Aorta (tissue), 4 donors: ENCODE data around the gene DMPK. TPM values are rescaled to one million over a fixed set of nuclear protein-coding genes. Genes with fewer than 3 reads are reported as not detected.

Source experiments
- polyA plus RNA-seq, 2 donors: library from polyadenylated mRNA; stranded (reverse); fragments of 200-250 nt; gene quantifications; one replicate each; pipeline ENCODE4 v1.2.3, GENCODE V29; 2013
- total RNA-seq, 2 donors: library from RNA; stranded (reverse); fragmentation: NEBNext Ultra II Directional; extraction: Animal tissue kit (Norgen Biotek cat#: 25700); gene quantifications; one replicate each; pipeline ENCODE4 v1.2.1, GENCODE V29; 2021
- donor health status: healthy with polysubstance abuse.
- donor health status: Bipolar disorder and iron deficiency.
- donor health status: DM: no; HTN: no; CAD: no.
- donor health status: DM: yes; HTN: yes; CAD: no.

DMPK gene
- total and polyA plus RNA-seq, 4 donors = 139 to 408 (median 185) TPM

Other genes with a start within 250 kb of the DMPK start
- gene OPA3, start 197.7 kb downstream of the DMPK start, total RNA-seq = 1 to 10 TPM; 8.6 to 8.8 TPM
- 1 to 10 TPM; 2.0 to 2.8 TPM for gene OPA3, start 197.7 kb downstream of the DMPK start, polyA plus RNA-seq
- gene GPR4, start 180.3 kb downstream of the DMPK start, total RNA-seq = 10 to 100 TPM; 10.6 to 10.9 TPM
- gene GPR4, start 180.3 kb downstream of the DMPK start, polyA plus RNA-seq = 1 to 10 TPM in 1 of 2 donors, under 1 TPM in 1; 0.63 to 1.2 TPM
- 10 to 100 TPM; 42.4 to 52.9 TPM for gene EML2, start 143.1 kb downstream of the DMPK start, total RNA-seq
- gene EML2, start 143.1 kb downstream of the DMPK start, polyA plus RNA-seq = 10 to 100 TPM; 21.7 to 48.1 TPM
- 1 to 10 TPM in 1 of 2 donors, under 1 TPM in 1; 0.45 to 2.4 TPM for gene GIPR, start 114.3 kb downstream of the DMPK start, total RNA-seq
- gene GIPR, start 114.3 kb downstream of the DMPK start, polyA plus RNA-seq = not detected
- 100 to 1,000 TPM; 203 to 206 TPM for gene SNRPD2, start 90.5 kb downstream of the DMPK start, total RNA-seq
- gene SNRPD2, start 90.5 kb downstream of the DMPK start, polyA plus RNA-seq = 100 to 1,000 TPM; 319 to 345 TPM
- 1 to 10 TPM; 5.3 to 5.4 TPM for gene QPCTL, start 89.8 kb downstream of the DMPK start, total RNA-seq
- 10 to 100 TPM in 1 of 2 donors, 1 to 10 TPM in 1; 1.9 to 11.1 TPM for gene QPCTL, start 89.8 kb downstream of the DMPK start, polyA plus RNA-seq
- gene FBXO46, start 51.6 kb downstream of the DMPK start, total RNA-seq = 10 to 100 TPM; 12.7 to 15.5 TPM
- gene FBXO46, start 51.6 kb downstream of the DMPK start, polyA plus RNA-seq = 1 to 10 TPM; 1.9 to 5.1 TPM
- not detected for gene MEIOSIN, start 49.1 kb downstream of the DMPK start, total RNA-seq
- not detected for gene MEIOSIN, start 49.1 kb downstream of the DMPK start, polyA plus RNA-seq
- gene SIX5, start 13.2 kb downstream of the DMPK start, total RNA-seq = 10 to 100 TPM; 17.8 to 27.3 TPM
- 10 to 100 TPM in 1 of 2 donors, 1 to 10 TPM in 1; 8.1 to 34.4 TPM for gene SIX5, start 13.2 kb downstream of the DMPK start, polyA plus RNA-seq
- gene DMWD, start 10.4 kb upstream of the DMPK start, total RNA-seq = 10 to 100 TPM; 70.7 TPM
- 10 to 100 TPM; 20.9 to 62.2 TPM for gene DMWD, start 10.4 kb upstream of the DMPK start, polyA plus RNA-seq
- under 1 TPM; 0.15 to 0.23 TPM for gene RSPH6A, start 32.8 kb upstream of the DMPK start, total RNA-seq
- not detected for gene RSPH6A, start 32.8 kb upstream of the DMPK start, polyA plus RNA-seq
- gene SYMPK, start 80.7 kb upstream of the DMPK start, total RNA-seq = 10 to 100 TPM; 49.8 to 52.0 TPM
- gene SYMPK, start 80.7 kb upstream of the DMPK start, polyA plus RNA-seq = 10 to 100 TPM; 22.4 to 98.6 TPM
- gene FOXA3, start 81.8 kb upstream of the DMPK start, total RNA-seq = under 1 TPM in 1 of 2 donors, not detected in 1; 0.23 TPM
- 1 to 10 TPM in 1 of 2 donors, not detected in 1; 3.6 TPM for gene FOXA3, start 81.8 kb upstream of the DMPK start, polyA plus RNA-seq
- 10 to 100 TPM; 15.6 to 17.7 TPM for gene IRF2BP1, start 103.7 kb upstream of the DMPK start, total RNA-seq
- gene IRF2BP1, start 103.7 kb upstream of the DMPK start, polyA plus RNA-seq = 10 to 100 TPM in 1 of 2 donors, 1 to 10 TPM in 1; 4.1 to 13.3 TPM
- gene MYPOP, start 120.1 kb upstream of the DMPK start, total RNA-seq = 1 to 10 TPM; 5.6 to 7.3 TPM
- 1 to 10 TPM; 4.9 to 8.3 TPM for gene MYPOP, start 120.1 kb upstream of the DMPK start, polyA plus RNA-seq
- gene NANOS2, start 132.3 kb upstream of the DMPK start, total RNA-seq = not detected
- not detected for gene NANOS2, start 132.3 kb upstream of the DMPK start, polyA plus RNA-seq
- gene NOVA2, start 191.4 kb upstream of the DMPK start, total RNA-seq = 10 to 100 TPM in 1 of 2 donors, 1 to 10 TPM in 1; 8.1 to 18.2 TPM
- gene NOVA2, start 191.4 kb upstream of the DMPK start, polyA plus RNA-seq = under 1 TPM in 1 of 2 donors, not detected in 1; 0.13 TPM
- gene CCDC61, start 213.0 kb upstream of the DMPK start, total RNA-seq = 10 to 100 TPM; 11.7 to 24.0 TPM
- 10 to 100 TPM in 1 of 2 donors, under 1 TPM in 1; 0.50 to 19.4 TPM for gene CCDC61, start 213.0 kb upstream of the DMPK start, polyA plus RNA-seq
- gene PGLYRP1, start 240.6 kb upstream of the DMPK start, total RNA-seq = 1 to 10 TPM in 1 of 2 donors, not detected in 1; 1.4 TPM
- 1 to 10 TPM in 1 of 2 donors, not detected in 1; 1.9 TPM for gene PGLYRP1, start 240.6 kb upstream of the DMPK start, polyA plus RNA-seq